Measurements from ENCODE around the gene HOXD4.

The HOXD4 gene

DNA sequence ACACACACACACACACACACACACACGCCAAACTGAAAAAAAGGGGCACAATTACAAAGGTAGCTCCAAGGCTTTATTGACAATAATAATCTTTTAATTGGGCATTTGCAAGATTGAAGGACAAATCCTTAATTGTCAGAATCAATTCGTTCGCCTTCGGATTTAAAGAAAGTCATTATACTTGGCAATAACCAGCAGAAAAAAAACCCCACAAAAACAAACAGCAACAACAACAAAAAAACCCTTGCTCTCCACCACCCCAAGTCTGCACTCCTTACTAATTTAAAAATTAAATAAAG lies 23.6 kb upstream of the HOXD4 start:
- no peak for DNase-seq

DNA sequence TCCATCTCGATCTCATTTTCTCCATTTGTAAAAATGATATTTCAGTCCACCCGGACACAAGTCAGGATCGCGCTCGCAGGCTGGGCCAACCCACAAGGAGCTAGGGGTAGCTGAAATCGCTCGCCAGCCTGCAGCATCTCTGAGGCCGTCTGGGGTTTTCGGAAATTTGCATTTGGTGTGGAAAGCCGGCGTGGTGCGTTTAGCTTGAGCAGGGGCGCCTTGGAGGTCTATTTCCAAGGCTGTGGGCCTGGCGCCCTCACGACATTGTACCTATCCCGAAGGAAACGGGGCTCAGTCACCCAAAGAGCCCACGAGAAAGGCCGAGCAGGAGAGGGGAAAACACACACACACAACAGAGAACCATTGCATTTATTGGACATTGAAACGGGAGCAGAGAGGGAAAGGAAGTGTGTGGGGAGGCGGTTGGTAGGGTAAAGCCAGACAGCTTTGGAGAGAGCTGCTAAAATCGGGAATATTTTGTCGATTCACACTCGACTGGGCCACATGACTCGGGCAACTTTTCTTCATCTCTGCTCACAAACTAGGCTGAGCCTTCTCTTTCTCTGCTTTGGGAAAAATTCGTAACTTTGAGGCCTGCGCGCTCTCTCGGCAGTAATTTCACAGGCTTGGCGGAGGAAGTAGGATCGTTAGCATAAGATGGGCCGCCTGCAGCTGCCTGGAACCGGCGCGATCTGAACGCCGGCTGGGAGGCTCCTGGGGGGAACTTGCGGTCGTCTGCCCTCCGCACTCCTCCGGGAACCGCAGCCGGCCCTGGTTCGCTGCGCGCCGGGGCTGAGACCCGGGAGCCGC lies 23.0 kb upstream of the HOXD4 start:
- no peak for DNase-seq

DNA sequence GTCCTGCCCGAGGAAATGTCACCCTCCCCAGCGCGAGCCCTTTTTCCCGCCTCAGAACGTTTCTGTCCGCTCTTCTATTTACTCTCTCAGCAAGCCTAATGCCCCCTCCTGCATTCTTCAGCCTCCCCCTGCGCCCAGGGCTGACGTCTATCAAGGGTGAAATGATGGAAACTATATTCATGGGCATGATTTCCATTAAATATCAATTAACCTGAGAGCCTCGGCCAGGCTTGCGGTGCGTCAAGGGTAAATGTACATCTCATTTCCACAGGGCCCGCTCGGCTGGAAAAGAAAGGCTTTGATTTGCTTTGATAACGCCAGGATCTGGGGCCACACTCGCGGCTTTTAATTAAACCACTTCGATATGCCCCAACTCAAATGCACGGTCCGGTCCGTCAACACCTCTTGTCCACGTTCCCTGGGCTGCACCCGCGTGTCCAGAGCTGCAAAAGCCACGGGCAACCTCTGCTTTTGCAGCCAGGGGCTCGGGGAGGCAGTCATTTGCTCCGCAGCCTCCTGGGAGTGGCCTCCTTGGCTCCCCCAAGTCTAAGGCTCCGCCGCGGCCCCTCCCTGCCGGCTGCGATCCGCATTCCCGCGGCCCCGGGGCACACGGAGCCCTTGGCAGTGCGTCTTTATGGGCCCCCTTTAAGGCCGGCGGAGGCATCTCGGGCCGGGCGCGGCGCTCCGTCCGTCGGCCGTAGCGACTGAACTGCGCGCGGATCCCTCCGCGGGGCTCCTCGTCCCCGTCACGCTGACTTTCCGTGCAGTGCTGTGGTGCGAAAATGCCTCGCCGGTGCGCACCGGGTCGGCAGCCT lies 22.2 kb upstream of the HOXD4 start, which contains the start of gene HOXD8:
HOXD8 (plus strand) TSS at position 724 of the 815 bp plus-strand sequence. CDS start 662 bp downstream, outside the sequence.
- peak; percentile 72 for DNase-seq

DNA sequence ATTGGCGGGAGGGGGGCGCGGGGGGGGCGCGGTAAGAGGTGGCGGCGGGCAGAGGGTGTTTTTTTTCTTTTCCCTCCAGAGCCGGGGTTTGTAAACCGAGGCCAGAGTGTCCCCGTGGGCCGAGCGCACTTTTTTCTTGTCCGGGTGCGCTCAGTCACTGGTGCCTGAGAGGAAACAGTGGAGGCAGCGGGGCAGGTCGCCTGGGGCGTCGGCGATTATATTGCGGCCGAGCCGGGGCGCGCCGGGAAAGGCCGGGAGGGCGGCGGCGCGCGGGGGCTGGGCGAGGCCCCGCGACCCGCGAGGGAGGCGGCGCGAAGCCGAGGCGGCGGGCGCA lies 21.6 kb upstream of the HOXD4 start:
- no peak for DNase-seq

DNA sequence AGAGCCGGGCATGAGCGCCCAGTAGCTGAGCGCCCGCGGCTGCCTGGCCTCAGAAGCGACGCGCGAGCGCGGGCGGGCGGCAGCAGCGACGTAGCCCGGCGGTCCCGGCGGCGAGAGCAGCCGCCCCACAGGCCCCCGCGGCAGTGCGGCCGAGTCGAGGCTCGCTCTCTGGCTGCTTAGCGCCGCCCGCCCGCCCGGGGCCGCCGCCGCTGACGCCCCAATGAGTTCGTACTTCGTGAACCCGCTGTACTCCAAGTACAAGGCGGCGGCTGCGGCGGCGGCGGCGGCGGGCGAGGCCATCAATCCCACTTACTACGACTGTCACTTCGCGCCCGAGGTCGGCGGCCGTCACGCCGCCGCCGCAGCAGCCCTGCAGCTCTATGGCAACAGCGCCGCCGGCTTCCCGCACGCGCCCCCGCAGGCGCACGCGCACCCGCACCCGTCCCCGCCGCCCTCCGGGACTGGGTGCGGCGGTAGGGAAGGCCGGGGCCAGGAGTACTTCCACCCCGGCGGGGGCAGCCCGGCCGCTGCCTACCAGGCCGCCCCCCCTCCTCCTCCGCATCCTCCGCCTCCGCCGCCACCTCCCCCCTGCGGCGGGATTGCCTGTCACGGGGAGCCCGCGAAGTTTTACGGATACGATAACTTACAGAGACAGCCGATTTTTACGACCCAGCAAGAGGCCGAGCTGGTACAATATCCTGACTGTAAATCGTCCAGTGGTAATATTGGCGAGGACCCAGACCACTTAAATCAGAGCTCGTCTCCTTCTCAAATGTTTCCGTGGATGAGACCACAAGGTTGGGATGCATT lies 21.0 kb upstream of the HOXD4 start:
- DNase-seq: peak; percentile 35

DNA sequence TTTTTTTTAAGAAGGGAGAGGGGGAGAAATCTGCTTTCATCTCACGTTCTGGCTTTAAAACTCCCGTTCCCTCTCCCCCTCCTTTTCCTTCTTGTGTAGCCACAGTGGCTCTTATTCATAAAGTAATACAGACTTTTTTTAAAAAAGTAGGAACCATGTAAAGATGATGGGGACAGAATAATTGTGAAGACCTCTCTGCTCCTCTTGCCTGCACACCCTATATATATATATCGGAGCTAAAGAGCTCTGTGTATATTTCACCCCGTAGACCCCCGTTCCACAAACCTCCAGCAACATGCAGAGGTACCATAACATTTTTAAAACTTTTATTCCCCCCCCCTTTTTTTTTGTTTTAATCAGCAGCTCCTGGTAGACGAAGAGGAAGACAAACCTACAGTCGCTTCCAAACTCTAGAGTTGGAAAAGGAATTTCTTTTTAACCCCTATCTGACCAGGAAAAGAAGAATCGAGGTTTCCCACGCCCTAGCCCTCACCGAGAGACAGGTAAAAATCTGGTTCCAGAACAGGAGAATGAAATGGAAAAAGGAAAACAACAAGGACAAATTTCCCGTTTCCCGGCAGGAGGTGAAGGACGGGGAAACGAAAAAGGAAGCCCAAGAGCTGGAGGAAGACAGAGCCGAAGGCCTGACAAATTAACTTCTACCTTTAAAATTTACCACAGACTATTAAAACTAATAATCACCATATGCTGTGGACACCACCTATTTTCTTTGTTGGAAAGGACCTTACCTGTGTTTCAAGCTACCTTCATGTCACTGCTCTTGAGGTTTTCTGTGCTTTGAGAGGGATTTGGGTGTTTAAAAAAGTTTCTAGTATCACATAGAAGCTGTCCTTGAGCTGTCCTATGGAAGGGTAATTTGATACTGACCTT lies 20.1 kb upstream of the HOXD4 start:
- no peak for DNase-seq

DNA sequence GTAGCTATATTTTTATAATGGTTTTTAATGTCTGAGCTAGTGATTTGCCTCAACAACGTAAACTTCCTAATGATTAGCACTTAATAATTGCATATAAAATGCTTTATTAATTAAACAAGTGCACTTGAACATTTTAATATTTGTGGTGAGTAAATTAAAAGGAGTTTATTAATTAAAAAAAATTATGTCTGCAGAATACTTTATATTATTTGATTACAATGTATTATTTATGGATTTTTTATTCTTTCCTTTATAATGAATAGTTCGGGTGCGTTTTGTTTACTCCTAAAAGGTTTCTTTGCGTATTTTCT lies 19.5 kb upstream of the HOXD4 start:
- DNase-seq: no peak

DNA sequence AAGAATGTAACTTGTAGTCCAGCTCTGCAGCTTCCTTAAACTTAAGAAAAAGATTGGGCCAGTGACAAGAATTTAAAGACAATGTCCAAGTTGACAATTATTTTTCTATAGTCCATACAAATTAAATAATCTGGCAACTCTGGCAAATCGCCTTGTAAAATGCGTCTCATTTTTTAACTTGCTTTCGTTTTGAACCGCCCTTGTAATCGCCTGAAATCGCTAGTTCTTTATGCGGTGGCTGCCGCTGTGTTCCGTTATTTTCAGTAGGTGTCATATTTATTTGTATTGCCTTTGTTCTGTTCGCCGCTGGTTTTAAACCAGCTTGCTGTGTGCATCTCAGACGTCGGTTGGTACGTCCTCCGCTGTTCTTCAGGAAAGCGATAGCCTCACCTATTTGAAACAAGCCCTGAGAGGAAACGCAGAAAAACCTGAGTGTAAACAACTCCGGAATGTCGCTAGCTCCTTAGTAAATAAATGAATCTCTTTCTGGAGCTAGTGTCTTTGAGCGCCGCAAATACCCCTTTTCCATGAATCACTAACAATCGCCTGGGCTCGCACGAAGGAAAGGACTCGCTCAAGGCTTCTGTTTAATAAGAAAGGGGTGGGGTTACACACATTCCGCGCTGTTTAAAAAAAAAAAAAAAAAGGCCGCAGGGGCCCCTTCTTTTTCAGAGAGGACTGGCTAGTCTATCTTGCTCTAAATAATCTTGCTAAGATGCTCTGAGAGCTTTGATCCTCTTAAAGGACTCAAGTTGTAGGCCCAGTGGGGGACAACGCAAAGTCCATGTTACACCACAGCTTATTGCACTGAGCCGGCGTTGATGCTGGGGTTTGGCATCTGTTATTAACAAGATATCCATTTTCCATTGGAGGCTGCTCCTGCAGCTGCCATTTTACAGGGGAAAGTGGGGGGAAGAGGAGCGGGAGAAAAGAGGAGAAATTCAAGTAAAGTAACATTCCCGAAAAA lies 18.9 kb upstream of the HOXD4 start:
- DNase-seq: no peak

DNA sequence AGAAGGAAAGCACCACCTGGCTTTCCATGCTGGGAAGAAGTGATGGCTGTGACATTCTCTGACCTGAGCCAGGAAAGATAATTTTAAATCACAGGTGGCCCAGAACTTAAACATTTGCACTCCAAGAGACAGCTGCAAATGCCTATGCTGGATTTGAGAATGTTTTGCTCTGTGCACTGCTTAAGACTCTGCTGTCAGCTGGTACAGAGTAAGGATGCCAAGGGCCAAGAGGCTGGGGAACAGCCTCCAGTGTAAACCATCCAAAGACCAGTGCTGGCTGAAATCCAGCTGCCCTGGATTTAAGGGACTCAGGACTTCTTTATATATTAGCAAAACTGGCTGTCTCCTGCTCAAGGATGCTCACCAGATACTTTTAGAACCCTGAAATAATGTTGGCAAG lies 18.0 kb upstream of the HOXD4 start:
- peak; percentile 26 for DNase-seq

DNA sequence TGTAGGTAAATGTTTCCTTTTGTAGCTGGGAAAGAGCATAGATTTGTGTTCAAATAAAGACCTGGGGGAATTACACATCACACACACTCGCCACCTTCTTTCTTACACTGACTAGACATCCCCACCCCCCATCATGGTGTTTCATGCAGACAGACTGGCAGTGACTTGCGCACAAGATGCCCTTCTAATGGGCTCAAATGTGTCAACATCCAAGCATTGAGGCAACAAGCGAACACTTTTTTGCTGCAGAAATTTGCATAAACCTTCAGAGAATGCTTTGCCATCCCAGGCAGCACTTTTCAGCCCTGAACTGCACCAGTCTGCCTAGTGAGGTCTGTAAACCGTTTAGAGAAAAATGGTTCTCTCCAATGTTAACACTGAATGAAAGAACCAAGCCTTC lies 17.3 kb upstream of the HOXD4 start:
- DNase-seq: no peak

DNA sequence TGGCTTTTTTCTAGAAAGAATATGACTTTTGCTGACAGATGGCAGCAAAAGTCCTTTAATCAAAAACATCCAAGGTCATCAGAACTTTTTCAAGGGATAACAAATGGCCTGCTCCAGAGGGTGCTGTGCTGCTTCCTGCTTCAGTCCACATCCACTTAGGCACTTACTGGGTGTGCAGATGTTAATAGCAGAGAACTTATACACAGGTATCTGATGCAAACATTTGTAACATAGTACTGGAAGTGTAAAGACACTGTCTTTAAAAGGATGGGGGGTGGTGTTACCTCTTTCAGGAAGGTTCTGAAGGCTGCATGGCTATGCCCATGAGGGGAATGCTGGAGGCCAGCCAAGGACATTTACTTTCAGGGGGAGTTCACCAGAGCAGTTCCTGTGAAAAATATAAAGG lies 16.3 kb upstream of the HOXD4 start:
- DNase-seq: peak; percentile 57

DNA sequence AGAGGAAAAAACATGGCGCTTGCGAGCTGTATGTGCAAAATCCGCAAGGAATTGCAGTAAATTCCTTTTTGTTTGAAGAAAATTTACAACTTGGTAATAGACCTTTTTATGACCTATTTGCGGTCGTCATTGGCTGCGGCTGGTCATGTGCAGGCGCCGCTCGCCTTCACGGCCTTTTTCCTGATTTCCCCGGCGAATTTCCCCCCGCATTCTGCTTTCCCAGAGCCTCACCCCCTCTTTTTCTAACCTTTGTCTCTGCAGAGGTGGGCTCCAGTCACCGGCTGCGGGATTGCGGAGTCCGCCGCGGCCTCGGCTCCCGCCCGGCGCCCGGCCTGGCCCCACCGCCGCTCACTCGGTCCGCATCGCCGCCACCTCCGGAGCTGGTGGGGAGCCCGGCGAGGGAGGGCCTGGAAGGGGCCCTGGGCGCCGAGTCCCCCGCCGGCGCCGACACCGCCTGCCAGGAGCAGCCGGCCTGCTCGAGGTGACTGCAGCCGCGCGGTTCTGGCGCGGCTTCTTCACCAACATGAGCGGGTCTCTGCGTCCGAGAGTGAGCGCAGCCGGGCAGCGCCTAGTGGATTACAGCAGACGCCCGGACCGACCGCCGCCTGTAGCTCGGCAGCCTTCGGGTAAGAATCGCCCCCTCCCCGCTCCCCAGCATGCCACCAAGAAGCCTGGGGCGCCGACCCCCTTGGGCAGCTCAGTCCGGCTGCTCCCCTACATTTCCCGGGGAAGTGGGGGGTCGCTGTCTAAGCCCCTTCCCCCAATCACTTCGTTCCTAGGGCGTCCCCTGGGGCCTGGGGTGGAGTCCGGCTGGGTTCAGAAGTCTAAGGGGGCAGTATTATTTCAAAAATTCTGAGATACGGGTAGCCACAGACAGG lies 14.7 kb upstream of the HOXD4 start:
- DNase-seq: no peak

DNA sequence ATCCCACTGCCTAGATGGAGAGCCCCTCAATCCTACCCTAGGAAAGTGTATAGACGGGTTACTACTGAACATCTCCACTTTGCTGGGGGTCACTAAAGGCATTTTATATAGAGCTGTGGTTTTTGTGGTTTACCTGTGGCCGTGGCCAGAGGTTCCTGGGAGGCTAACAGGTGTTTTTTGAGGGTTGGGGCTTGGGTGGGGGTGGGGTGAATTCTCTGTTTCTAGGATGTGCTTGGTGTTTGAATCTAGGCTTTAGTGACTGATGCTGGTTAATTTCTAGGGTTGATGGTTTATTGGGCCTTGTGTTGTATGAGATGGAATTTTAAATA lies 14.1 kb upstream of the HOXD4 start:
- no peak for DNase-seq

DNA sequence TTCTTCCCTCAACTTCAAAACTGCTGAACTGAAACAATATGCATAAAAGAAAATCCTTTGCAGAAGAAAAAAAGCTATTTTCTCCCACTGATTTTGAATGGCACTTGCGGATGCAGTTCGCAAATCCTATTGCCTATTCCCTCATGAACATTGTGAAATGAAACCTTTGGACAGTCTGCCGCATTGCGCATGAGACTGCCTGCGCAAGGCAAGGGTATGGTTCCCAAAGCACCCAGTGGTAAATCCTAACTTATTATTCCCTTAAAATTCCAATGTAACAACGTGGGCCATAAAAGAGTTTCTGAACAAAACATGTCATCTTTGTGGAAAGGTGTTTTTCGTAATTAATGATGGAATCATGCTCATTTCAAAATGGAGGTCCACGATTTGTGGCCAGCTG lies 13.4 kb upstream of the HOXD4 start:
- no peak for DNase-seq

DNA sequence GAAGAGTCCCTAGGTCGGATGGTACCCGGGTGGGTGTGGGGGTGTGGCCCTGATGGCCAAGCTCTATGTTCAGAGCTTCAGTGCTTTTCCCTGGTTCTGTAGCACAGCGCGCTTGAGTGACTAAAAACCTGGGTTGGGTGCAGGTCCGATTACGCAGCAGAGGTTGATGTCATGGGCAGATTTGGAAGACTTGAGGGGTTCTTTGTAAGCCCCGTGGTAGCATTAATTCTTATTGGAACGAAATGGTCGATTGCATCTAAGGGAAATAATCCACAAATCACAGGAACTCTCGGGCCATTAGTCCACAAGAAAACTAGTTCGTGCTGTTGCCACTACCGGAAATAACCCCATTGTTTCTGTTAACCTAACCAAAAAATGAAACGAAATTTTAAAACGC lies 12.8 kb upstream of the HOXD4 start:
- peak; percentile 39 for DNase-seq

DNA sequence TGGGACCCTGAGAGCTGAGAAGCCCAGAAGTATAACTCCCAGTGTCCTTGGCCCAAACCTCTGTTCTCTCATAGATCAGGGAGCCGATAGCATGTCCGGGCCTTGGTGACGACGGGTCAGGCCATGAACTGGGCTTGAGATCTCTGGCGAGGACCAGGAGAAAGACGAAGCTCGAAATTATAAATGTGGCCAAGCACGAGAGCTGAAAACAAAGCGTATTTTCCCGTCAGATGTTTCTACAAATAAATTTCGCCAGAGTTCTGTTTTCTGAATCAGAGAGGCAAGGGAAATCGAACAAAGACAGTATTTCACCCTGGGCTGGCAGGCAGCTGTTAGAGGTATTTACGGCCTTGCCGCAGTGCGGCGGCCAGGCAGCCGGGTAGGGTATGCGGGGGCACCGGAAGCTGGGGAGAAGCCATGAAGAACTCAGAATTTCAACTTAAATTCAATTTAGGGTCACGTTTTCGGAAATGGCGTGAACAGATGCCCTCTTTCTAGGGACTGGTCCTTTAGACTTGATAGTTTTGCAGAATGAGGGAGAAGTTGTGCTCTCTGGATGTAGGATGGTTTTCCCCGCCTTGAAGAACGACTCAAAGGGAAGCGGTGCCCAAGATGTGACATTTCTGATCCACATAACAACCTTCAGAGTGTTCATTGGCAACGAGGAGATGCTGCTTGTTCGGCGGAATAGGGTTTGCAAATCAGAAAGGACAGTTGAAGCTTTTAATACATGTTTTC lies 12.3 kb upstream of the HOXD4 start:
- no peak for DNase-seq

DNA sequence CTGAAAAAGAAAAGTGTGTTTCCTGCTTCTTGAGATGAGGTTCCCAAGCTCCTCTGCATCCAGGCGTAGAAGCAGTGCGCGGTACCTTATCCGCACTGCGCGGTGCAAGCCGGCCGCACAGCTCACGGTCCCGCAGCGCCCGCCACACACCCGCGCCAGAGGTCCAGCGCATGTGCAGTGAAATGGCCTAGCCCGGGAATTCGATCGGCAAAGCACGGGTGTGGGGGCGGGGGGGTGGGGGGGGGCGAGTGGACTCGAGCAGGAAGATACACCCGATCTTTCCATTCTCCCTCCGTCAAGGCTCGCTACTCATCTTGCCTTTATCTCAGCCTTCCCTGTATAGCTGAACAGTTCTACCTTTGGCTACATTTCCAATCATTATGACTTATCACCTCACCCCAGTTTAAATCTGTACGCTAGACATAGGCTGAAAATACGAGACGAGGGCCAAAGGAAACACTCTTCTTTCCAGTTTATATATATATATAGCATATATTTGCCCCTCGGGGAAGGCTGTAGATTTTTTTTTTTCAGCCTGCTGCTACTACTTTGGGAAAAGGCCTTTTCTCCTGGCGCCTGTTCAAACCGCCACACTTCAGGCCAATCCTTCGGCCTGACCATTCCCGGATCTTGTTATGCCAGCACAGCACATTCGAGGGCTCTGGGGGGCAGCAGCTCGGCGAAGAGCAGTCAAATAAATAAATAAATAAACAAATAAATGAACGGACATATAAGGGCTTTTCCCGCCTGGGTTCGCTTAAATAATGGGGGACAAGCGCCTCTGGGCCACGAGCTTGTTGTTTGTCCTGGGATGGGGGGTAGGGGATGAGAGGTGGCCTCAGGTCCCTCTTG lies 11.5 kb upstream of the HOXD4 start:
- DNase-seq: no peak

DNA sequence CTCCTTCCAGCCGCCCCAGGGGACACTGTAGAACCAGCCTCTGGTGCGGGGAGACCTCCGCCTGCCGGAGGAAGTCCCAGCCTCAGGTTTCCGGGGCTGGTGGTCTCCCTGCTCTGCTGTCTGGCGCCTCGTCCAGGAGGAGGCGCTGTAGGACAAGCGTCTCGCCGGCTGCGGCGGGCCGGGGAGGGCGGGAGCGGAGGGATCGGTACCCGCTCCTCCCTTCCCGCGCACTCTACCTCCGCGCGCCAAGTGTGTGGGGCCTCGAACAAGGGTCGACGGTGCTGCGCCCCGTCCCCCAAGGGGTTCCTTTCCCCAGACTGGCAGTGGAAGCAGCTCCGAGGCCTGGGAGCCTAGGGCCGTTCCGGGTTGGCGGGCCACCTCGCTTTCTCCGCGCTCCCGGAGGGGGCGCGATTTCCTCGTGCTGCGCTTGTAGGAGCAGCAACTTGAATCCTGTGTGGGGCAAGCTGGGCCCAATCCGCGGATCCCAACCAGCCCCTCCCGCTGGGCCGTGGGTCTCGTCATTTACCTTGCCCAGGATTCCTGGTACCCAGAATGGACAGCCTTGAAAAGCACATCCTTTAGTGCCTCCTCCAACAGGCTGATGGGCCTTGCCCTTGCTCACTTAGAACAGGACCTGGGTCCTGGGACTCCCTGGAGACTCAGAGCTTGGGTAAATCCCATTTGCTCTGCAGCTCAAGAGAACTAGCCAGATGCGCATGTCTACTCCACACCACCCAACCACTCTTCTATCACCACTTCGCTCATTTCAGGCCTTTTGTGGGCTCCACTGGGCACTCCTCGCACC lies 10.6 kb upstream of the HOXD4 start:
- no peak for DNase-seq
